Sigmoid colon (tissue), 4 donors: ENCODE data around the gene C19orf44.

ENCODE experiments used
- CTCF ChIP-seq, 4 experiments: fragments of 450-650 bp in 3 of 4; fragments of 200-600 bp in 1 of 4; IDR thresholded peaks; one replicate each; pipeline ENCODE4 v1.5.1; 2016 to 2019; ENCODE audit warnings: antibody characterized with exemption in 4 of 4, mild to moderate bottlenecking in 3 of 4, moderate library complexity in 2 of 4
- POLR2AphosphoS5 ChIP-seq, 4 donors: sonication (generic); formaldehyde crosslinking; IDR thresholded peaks; one replicate each; pipeline ENCODE4 v1.6.1; 2017; ENCODE audit warnings: antibody characterized with exemption in 4 of 4

- TF ChIP-seq POLR2AphosphoS5 (IDR thresholded peaks at IDR 0.05) (no peak), CTCF (IDR thresholded peaks at IDR 0.05) (no peak)
Observed at GRCh38 chr19:16470541-16470910, 25.7 kb upstream of the C19orf44 start.
